Fibroblast of pulmonary artery (primary cell): Measurements from ENCODE around the gene MMP15.

Source experiments
- DNase-seq: peaks from one replicate; pipeline ENCODE4 v3.0.0-alpha.2; 2010; ENCODE audit warnings: low read depth
- H3K4me3 ChIP-seq: replicated peaks from 2 replicates; pipeline ENCODE4 v1.5.1; 2011; ENCODE audit warnings: low read depth, mild to moderate bottlenecking, control low read depth, low read length, moderate library complexity
- TF ChIP-seq, protein P1 (sequence below): IDR thresholded peaks from 2 replicates; pipeline ENCODE4 v1.5.1; 2011; ENCODE audit warnings: mild to moderate bottlenecking, control low read depth, low read length, inconsistent platforms; ENCODE audit errors: missing control alignments

MMP15 gene

DNA sequence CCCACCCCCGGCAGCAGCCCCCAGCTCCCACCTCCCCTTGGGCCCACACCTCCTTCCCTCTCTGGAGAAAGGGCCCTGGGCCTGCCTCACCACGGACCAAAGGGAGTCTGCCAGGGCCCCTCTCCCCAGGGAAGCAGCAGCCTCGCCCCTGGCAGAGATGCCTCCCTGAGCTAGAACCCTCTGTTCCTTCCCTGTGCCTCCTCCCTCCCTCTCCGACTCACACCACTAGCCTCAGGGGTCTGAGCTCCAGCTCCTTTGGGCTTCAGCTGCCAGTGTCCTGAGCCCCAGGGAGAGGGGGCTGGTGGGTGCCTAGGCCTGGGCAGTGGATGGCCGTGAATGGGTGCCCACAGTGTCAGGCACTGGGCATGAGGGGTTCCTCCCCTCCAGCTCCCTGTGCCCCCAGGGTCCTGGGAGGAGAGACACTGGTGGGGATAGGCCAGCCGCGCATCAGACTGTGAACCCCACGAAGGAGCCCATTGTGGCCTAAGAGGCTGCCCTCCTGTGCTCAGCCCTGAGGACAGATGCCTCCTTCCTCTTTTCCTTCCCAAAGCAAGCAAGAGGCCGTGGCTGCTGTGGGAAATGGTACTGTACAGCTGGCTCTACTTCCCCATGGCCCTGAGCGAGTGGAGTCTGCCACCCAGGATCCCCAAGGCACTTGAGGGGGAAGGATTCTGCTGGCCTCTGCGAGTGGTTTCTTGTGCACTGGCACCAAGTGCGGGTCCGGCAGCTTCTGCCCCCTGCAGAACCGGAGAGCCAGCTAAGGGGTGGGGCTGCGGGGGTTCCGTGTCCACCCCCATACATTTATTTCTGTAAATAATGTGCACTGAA lies 20.7 kb downstream of the MMP15 start:
- TF ChIP-seq, protein P1, sequence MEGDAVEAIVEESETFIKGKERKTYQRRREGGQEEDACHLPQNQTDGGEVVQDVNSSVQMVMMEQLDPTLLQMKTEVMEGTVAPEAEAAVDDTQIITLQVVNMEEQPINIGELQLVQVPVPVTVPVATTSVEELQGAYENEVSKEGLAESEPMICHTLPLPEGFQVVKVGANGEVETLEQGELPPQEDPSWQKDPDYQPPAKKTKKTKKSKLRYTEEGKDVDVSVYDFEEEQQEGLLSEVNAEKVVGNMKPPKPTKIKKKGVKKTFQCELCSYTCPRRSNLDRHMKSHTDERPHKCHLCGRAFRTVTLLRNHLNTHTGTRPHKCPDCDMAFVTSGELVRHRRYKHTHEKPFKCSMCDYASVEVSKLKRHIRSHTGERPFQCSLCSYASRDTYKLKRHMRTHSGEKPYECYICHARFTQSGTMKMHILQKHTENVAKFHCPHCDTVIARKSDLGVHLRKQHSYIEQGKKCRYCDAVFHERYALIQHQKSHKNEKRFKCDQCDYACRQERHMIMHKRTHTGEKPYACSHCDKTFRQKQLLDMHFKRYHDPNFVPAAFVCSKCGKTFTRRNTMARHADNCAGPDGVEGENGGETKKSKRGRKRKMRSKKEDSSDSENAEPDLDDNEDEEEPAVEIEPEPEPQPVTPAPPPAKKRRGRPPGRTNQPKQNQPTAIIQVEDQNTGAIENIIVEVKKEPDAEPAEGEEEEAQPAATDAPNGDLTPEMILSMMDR: no peak

DNA sequence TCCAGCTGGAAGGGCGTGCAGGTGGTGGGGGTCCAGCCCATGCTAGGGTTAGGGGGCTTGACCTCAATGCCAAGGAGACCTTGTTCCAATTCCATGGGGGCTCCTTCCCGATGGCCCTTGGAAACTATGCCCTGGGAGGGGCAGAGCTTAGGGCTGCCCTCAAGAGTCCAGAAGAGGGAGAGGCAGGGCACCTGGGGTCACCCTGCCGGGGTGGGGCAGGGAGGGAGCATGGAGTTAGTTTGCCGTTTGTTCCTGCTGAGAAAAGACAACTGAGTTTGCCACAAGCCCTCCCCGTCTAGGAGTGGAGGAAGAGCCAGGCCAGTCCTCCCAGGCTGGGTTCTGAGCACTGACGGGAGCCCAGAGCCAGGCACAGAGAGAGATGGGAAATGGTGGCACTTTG lies 21.4 kb downstream of the MMP15 start:
- DNase-seq: no peak
- H3K4me3 ChIP-seq: no peak overlapping the region
- TF ChIP-seq, protein P1: no peak

More for the DNA sequence above, 20.7 kb downstream of the MMP15 start:
- H3K4me3 ChIP-seq: no peak overlapping the region
- DNase-seq: no peak

DNA sequence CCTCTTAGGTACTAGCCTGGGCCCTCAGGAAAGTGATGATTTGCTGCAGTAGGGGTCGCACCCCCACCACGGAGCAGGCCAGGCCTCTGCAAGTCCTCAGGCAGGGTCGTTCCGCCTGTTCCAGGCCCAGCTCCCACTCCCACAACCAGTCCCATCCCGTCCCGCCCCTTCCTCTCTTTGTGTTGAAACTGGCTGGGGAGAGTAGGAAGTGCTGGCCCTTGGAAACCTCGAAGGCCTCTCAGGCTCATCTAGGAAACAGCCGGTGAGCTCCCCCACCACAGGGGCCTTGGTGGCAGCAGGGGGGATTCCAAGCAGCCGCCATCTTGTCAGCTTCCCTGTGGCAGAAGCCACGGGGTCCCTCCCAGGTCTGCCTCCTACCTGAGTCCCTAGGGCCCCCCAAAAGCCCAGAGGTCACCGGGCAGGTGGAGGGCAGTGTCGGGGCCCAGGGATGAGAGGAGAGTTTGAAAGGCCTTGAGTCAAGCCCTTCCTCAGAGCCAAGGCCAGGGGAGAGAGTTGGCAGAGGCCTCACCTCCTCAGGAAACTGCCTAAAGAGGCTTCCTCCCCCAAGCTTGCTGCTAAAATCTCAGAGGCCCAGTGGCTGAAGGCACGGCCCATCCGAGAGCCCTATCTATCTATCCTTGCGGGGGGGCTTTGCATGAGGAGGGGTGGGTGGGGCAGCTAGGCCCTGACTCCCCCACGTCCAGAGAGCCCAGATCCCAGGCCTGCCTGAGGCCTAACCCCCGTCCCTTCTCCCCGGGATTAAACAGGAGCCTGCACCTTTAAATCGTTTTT lies 22.2 kb downstream of the MMP15 start:
- peak; percentile 3 for DNase-seq
- TF ChIP-seq, protein P1: no peak
- no peak overlapping the region for H3K4me3 ChIP-seq

DNA sequence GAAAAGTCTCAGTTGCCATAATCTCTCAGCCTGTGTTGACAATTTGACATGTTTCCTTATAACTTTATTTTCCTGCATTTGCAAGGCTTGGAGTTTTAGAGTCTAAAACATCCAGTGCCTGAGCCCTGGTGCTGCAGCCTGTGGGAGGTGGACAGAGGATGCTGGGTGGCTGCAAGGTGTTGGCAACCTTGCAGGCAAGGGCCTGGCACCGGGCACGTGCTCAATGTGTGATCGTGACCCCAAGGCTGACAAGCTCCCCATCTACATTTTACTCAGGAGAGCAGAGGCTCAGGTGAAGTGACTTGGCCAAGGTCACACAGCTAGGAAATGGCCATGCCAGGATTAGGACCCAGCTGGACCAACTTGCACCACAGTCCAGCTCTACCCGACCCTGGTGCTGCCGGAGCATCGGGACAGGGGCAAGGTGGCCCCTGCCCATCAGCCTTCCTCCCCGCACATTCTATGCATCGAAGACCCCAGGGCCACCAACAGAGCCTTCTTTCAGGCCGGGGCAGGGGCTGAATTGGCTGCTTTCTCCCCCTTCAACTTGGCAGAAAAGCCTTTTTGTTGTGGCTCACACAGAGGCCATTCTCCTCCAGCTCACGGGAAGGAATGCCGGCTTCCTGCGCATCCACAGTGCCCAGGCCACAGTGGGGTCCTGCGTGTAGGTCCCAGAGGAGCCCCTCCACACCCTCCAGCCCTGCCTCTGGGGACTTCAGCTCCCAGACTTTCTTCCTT lies 23.1 kb downstream of the MMP15 start:
- no peak overlapping the region for H3K4me3 ChIP-seq
- DNase-seq: no peak
- TF ChIP-seq, protein P1: no peak

DNA sequence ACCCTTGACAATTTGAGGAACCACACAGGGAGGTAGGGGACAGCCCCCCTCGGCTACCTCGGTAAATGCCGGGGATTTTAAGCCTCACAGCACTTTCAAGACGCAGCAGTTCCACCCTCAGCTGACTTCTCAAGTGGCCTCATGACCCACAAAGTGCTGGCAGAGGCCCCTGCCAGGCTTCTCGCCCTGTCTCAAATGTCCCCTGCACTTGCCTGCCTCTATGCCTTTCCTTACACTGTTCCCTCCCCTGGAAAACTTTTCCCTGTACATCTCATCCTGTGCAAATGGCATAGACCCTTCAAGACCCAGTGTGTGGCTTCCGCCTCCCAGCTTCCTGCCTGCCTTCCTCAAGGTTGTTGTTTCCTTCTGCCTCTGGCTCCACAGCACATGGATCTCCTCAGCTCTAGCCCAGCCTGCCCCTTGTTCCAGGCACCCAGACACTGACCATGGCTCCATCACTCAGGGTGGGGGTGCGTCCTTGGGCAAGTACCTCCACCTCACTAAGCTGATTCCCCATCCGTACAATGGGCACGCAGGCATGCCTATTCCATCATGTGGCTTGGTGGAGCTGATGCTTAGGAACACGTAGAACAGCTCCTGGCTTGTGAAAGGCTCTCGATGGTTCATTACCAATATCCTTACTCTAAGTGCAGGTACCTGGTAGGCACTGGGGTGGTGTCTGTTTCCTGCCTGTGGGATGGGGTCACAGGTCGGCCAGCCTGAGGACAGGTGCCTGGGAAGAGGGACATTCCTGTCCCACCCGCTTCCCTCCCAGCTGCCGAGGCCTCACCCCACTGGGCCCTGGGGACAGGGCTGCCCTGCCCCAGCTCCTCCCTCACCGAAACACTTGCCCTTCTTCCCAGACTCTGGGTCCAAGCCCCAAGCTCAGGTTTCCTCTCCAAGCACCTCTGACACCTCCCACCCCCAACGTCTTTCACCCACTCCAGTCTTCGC lies 24.0 kb downstream of the MMP15 start:
- no peak for DNase-seq
- TF ChIP-seq, protein P1: no peak
- no peak overlapping the region for H3K4me3 ChIP-seq

DNA sequence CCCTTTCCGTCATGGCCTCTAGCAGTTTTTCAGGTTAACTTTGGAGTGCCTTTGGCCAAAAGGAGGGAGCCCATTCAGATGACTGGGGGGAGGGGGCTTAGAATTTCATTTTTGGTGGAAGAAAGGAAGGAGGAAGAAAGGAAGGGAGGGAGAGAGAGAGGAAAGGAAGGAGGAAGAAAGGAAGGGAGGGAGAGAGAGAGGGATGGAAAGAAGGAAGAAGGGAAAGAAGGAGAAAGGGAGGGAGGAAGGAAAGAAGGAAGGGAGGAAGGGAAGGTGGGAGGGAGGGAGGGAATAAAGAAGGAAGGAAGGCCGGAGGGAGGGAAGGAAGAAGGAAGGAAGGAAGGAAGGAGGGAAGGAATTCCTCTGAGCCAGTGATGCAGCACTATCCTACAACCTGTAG lies 25.7 kb downstream of the MMP15 start:
- TF ChIP-seq, protein P1: no peak
- H3K4me3 ChIP-seq: no peak overlapping the region
- DNase-seq: no peak
